Measurements from ENCODE around the gene INHA.

Gene INHA

DNA sequence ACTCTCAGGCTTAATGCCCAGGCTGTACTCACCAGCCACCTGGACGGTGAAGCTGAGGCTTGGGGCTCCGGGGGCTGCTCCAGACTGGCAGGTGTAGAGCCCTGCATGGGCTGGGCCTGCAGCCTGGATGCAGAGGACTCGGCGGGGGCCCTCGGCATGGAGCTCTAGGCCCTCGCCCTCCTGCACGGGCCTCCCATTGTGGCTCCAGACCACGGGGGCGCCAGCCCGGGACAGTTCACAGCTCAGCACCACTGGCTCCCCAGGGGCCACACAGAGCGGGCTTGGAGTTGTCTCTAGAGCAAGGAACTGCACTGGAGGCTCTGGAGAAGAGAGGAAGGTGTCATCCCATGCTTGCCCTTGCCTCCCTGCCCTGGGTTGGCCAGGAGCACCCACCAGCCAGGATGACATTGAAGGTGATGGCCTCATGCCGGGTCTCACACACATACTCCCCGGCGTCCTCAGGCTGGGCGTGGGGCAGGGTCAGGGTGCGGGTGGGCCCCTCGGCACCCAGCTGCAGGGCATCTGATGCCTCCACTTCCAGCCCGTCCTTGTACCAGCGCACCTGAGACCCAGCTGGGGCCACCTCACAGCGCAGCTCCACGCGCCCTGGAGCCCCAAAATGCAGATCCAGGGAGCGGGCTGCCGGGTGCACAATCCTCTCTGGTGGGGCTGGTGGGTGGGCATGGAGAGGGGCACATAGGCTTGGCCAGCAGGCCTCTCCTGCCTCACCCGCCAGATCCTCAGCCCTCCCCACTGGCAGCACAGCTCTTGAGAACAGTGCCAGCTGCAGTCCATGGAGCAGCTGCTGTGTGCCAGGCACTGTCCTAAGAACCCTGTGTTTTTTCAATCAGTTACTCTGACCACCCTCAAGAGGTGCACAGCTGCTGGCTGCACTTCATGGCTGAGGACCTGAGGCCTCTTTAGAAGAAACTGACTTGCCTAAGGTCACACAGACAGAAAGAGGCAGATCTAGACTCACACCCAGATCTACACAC lies 14.0 kb upstream of the INHA start:
- no peak for DNase-seq (ENCODE audit: low read depth in 3 of 3)

GRCh38 chr2:219559156-219559915 lies 12.8 kb upstream of the INHA start:
- DNase-seq (ENCODE audit: low read depth in 3 of 3): no peak

GRCh38 chr2:219560037-219560892 lies 11.8 kb upstream of the INHA start:
- no peak for DNase-seq (ENCODE audit: low read depth in 3 of 3)

- no peak for DNase-seq (ENCODE audit: low read depth in 3 of 3)
Observed at GRCh38 chr2:219560893-219561178, 11.3 kb upstream of the INHA start.

DNA sequence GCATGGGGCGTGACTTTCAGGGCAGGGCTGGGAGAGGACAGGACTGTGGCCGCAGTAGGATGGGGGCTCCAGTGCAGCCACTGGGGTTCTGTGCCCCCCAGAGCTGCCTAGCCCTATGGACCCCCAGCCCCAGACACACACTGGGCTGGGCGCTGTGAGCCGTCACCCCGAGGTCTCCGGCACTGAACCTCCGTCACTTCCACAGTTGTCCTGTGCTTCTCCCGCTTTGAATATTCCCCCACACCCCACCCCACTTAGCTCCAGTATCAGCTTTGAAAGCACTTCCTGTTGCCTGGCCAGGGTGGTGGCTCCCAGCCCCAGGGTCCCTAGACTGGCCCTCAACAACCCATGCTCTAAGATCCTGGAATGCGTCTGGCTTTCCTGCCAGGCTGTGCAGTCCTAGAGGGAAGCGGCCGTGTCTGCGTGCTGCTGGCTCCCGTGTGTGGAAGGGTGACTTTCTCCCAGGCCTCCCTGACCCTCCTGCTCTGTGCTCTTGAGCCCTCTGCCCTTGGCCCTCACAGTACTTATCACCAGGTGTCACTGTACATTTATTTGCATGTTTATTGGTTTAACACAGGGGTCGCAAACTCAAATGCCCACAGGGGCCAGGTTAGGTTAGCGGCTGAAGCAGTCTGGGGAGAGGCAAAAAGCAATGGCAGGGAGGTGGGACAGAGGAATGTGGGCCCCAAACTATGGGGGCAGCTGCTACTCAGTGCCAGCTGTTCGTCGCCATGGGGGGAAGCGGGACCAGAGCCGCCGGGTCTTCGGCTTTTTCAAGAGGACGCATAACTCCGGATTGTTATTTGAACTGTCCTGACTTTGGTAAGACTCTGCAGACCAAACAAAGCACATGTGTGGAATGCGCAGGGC lies 10.7 kb upstream of the INHA start:
- no peak for DNase-seq (ENCODE audit: low read depth in 3 of 3)

GRCh38 chr2:219562049-219563020 lies 9.8 kb upstream of the INHA start:
- DNase-seq (ENCODE audit: low read depth in 3 of 3): no peak

DNA sequence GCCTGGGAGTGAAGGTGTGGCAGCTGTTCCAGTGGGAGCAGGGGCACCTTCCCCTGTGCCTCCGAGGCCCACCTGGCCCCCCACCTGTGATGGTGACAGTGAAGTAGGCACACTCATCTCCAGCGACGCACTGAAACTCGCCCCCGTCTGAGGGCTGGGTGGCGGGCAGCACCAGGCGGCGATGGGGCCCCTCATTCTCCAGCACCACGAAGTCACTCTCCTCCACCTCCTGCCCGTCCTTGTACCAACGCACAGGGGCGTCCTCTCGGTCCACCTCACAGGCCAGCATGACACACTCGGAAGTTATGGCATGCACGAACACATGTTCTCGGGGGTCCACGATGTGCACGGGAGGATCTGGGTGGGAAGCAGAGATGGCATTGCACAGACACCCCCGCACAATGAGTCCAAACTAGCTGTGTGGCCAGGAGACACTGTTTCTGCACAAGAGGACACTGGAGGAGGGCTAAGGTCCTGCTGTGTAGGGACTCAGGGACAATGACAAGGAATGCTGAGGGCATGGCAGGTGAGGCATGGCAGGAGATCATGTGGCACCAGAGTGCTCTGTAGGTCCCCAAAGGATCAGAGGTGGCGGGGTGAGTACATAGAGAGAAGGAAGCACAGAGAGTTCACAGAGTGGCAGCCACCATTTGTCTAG lies 8.7 kb upstream of the INHA start:
- DNase-seq (ENCODE audit: low read depth in 3 of 3): no peak

DNA sequence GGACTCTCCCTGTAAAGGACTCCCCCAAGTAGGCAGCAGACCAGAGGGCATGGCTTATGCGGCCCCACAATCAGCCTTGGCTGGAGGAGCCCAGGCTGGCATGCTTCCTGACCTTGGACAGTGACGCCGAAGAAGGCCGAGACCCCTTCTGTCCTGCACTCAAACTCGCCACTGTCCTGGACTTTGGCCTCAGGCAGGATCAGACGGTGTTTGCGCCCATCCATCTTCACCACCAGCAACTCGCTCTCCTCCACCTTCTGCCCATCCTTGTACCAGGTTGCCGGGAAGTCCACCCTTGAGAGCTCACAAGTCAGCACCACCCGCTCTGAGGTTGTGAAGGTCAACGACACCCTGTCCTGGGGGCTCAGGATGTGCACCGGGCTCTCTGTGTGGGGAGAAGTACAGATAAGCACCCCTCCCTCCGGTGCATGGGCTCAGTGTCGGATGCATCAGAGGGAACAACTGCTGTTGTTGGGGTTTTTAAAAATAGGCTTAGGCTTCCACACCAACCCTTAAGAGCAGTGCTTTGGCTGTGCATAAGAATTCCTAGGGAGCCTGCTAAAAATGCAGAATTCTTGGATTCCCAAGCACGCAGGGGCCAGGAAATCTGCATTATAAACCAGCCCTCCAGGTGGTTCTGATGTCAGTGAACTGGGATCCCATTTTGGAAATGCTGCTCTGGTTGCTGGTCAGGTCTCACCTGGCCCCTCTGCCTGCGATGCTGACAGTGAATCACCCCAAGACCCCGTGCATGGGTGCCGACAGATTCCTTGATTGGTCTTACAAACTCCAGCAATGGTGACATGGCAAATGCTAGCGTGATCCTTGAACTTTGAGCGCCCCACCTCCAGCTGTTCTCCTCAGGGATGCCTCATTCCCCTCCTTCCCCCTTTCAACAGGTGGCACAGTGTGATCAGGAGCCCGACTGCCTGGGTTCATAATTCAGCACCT lies 6.7 kb upstream of the INHA start:
- no peak for DNase-seq (ENCODE audit: low read depth in 3 of 3)

GRCh38 chr2:219566640-219567039 lies 5.5 kb upstream of the INHA start:
- DNase-seq (ENCODE audit: low read depth in 3 of 3): no peak

DNA sequence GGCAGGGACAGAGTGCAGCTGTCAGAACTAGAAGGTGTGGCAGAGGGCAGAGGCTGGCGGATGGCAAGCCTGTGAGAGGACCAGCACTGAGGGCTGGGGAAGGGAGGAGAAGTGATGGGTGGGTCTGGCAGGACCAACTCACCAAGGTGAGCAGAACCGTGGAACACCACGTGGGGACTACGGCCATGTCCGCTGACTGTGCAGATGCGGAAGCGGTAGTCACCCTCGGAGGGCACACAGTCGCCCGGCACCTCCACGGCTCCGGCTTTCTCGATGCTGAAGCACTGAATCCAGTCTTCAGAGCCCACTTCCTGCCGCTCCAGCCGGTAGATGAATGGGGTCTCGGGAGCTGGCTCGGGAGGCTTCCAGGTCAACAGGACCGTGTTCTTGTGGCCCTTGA lies 5.0 kb upstream of the INHA start:
- DNase-seq (ENCODE audit: low read depth in 3 of 3): no peak

DNA sequence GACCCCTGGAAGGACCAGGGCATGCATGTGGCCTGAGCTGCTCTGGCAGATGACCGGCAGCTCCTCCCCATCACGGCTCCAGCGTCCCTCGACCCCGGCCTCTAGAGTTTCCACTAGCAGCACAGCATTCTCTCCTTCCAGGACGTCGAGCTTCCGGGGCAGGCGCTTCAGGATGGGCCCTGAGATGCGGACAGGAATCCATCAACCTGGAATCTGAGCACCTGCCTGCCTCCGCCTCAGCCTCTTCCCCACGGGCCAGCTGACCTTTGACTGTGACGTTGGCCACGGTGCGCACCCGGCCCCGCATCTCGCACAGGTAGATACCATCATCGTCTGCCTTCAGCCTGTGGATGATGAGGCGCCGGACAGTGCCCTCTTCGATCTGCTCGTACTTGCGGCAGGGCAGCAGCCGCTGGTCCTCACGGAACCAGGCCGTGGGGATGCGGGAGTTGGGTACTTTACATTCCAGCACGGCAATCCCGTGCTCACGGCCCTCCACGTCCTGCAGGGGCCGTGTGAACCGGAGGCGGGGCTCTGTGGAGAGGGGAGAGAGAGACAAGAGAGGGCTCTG lies 4.2 kb upstream of the INHA start:
- DNase-seq (ENCODE audit: low read depth in 3 of 3): no peak

DNA sequence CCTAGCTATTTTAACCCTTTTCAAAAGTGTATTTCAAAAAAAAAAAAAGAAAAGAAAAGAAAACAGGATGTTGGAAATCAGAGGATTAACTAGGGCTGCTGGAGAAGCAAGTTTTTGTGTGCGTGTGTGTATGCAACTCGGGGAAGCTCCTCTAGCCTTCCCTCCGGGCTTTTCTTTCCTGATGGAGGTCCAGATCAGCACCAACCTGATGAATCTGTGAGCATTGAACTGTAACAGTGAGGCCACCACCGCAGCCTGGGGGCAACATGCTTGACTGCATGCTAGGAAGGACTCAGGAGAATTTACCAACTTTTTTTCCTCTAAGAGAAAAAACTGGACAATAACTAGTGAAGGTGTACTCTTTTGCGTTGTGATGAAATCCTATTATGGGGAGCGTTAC lies 3.1 kb upstream of the INHA start:
- no peak for DNase-seq (ENCODE audit: low read depth in 3 of 3)

DNA sequence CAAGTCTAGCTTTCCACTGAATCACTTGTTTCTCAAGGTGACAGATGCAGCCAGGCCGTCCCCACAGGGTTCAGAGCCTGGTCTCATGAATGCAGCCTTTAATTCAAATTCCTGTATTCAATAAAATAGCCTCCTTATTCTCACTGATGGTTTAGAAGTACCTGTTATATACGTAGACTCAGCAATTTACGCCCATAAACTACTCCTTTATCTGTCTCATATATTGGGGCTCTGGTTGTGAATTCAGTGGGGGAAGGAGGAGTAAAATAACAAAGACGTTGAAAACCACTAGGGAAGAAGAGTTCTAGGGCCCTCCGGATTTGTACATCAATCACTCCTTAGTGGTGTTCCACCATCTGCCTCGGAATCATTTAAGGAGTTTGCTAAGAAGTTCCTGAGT lies 2.5 kb upstream of the INHA start:
- no peak for DNase-seq (ENCODE audit: low read depth in 3 of 3)

- no peak for DNase-seq (ENCODE audit: low read depth in 3 of 3)
Observed at GRCh38 chr2:219570194-219570923, 1.8 kb upstream of the INHA start.

DNA sequence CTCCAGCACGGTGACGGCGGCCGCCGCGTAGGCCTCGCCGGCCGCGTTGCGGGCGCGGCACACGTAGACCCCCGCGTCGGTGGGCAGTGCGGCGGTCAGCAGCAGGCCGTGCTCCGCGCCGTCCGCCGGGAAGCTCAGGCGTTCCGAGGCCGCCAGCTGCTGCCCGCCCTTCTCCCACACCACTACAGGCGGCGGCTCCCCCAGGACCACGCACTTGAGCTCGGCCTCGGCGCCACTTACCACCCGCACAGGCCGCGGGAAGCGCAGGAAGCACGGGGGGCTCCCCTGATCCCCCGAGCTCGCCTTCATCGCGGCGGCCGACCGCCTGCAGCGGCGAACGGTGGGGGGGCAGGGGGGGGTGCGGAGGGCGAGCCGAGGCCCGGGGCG lies 1.2 kb upstream of the INHA start:
- DNase-seq (ENCODE audit: low read depth in 3 of 3): no peak

- DNase-seq (ENCODE audit: low read depth in 3 of 3): no peak
Observed at GRCh38 chr2:219571311-219572236, 536 bp upstream of the INHA start, which contains the start of gene OBSL1. TSS of gene OBSL1 (minus strand) at chr2:219571539. CDS start at chr2:219571232, 307 bp downstream.

Measured in stimulated activated CD4-positive, alpha-beta T cell treated with anti-CD3 and anti-CD28 coated beads, TNF-alpha, amount 100 ng/mL, for 48 hours (primary cell).